Inflammatory macrophage (primary cell): ENCODE data around the gene TMEM181.
"Not testable (repeated sequence)": the region's sequence is repeated elsewhere in the genome, so short reads cannot be mapped to it uniquely, and the experiment has no call there.

Experiments used
- DNase-seq, 2 donors: peaks; one replicate each; pipeline ENCODE4 v3.0.0-alpha.2; 2020 to 2022

Gene TMEM181

DNA sequence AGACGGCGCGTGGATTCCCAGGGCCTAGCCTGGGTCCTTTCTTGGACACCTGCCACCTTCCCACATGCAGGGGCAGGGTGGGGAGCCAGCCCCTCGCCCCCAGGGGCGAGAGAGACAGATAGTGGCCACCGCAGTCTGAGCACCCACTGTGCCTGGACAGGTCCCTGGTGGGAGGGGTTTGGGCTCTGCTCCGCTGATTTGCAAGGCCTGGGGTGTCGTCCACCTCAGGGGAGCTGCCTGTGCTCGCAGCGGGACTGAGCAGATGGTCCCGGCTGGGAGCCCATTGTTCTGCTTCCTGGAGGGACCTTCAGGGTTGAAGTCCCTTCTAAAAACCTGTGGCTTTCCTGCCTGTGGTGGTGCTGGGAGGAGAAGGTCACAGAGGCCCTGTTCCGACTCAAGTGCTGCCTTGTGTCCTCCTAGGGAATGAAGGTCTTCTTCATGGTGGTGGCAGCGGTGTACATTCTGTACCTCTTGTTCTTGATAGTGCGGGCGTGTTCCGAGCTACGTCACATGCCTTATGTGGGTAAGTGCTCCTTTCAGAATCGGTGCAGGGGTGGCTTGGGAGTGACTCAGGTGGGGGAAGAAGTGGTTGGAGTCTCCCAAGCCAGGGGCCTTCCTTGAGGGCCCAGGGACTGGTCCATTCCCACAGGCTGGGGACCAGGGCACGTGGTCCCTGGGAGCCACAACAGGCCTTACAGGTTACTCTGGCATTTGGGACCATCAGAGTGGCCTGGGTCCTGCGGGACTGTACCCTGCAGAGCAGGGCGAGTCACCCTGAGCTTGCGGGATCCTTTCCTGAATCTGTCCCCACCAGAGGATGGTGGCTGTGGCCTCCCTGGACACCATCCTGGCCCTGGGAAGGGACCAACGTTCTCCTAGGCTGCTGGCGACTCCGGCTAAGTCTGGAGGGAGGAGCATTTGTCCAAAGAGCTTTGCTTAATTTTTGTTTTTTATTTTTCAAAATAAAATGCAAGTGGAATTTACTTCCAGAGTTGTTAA, 65.1 kb downstream of the TMEM181 start:
- DNase-seq: no peak

DNA sequence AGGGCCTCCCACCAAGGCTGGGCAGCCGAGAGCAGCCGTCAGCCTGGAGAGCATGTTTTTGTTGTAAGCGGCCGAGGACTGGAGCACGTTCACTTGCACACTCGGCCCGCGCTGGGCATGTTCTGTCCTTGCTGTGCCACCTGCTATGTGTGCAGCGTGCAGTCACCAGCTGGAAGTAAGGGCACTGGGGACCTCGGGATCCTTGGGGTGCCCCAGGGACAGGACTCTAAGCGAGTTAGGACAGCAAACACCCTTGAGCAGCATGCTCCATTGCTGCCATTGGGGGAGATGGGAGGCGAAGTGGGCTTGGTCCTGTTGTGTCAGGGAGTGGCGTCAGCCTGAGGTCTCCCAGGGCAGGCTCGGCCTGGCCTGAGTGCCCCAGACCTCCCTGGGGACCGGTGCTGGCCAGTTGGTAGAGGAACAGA, 66.0 kb downstream of the TMEM181 start:
- no peak for DNase-seq

DNA sequence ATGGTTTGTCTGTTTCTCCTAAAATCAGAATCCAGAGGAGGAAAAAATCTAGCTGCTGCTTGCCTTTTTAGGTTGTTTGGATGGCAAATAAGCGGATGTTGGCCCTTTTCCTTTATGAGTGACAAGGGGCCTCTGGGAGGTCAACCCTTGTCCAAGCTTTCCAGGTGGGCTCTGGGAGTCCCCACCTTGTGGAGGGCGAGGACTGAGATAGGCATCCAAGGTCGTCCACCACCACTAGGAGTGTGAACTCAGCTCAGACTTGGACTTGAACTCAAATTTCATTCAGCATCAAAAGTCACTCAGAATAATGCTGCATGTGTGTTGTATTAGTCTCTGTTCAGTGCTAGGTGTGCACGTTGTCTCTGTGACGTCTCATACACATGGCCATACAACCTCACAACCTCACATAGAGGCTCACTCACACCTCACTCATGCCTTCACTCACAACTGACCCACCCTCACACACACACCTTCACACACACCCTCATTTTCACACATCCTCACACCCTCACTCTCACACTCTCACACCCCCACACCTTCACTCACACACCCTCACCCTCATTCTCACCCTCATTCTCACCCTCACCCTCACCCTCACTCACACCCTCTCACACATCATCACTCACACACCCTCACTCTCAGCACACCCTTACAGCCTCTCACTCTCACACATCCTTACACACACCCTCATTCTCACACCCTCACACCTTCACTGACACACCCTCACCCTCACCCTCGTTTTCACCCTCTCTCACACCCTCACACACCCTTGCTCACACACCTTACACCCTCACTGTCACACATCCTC, 66.7 kb downstream of the TMEM181 start:
- no peak for DNase-seq

DNA sequence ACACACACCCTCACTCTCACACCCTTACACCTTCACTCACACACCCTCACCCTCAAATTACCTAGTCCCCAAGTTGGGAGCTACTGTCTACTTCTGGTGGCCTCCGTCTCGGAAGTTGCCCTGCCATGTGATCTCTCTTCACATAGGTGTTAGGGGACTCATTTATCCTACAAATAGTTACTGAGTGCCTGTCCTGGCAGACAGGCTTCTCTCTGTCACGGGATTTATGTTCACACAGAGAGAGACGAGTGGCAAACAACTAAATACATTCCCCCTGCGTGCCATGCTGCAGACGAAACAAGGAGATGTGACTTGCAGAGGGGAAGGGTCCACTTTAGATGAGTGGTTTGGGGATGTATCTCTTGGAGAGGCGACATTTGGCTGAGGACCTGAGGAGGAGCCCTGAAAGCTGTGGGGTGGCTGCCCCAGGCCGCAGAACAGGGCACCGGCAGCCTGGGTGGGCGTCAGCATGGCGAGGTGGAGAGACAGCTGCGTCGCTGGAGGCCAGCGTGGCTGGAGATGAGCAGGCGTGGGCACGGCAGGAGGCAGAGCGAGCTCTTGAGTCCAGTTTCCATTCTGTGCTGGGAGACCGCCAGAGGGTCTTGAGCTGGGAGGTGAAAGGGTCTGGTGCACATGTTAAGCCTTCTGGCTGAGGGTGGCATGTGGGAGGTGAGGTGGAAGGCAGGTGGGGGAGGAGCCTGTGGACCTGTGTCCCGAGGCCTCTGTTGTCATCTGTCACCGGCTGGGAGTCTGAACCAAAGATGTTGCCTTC, 67.5 kb downstream of the TMEM181 start:
- DNase-seq: no peak

DNA sequence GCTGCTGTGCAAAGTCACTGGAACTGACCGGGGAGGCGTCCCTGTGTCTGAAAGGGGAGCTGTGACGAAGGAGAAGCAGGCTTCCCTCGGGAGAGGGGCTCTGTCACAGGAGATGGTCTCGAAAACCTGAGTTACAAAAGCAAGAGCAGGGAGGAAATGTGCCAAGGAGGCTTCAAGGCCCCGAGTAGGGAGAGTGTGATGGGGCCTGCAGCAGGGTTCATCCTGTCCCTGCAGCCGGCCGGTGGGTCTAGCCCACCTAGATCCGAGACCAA, 68.0 kb downstream of the TMEM181 start:
- DNase-seq: no peak

DNA sequence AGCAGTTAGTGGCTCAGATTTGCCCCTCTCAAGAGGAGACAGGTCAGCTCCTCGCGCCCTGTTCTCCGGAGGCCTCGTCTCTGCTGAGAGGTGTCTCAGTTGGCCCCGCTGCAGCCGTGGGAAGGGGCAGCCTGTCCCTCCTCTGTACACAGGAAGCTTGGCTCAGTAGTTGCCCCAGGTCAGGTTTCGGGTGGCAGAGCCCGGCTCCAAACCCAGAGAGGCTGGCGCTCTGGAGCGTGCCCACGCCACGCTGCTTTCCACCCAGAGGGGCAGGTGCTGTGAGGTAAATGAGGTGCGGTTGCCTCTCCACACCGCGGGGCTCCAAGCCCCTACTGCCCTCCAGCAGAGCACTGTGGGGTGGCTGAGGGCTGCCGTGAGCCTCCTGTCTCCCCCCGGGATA, 68.7 kb downstream of the TMEM181 start:
- DNase-seq: no peak

DNA sequence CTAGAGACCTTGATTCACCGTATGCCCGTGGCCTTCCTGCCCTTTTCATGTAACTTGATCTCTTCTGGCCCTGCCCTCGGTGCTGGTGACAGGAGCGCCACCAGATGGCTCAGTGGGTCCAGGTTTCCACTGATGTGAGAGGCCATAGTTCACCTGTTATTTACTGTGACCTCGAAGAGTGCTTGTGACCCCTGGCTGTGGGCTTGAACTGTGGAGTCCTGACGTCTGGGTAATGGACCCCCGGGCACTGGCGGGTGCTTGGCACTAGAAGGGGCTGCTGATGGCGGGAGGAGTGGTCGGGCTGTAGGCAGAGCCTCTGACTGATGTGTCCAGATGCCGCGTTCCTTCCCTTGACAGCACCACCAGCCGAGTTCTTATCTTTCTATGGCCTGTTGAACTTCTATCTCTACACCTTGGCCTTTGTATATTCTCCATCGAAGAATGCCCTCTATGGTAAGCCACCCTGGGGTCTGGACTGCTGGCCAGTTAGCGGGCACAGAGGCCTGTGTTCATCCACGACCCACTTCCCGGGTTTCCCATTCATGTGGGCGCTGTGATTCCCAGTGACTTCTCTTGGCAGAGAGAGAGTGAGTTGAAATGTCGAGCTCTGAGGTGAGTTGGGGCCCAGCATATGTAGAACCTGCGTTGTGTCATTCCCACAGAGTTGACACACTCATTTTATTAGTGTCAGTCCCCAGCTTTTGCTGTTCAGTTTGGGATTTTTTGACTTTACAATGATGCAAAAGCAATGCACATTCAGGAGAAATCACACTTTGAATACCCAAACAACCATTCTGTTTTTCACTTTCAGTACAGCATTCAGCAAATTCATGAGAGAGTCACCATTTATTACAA, 69.7 kb downstream of the TMEM181 start:
- DNase-seq: no peak

DNA sequence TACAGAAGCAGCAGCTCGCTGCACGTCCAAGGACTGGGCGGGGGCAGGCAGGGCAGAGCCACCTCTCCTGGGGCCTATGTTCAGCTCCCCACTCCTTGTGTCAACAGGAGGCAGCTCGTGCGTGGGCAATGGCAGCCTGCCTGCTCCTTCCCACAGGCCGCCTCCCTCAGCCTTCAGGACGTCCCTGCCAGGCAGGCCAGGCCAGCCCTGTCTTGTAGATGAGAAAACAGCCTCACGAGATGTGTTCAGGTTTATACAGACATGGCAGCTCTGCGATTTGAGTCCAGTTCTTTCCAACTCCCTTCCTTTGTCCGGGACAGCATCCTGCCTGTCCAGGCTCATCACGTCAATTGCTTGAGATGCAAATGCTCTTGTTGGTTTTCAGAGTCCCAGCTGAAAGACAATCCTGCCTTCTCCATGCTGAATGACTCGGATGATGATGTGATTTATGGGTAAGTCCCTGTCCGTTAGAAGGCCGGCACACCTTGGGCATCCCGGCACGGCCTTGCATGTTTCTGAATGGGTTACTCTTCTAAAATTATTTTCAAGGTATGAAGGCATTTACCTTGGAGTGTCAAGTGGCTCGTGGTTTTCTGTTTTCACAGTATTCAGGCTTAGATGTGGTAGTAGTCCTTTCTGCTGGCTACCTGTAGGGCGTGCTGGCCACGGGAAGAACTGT, 71.2 kb downstream of the TMEM181 start:
- no peak for DNase-seq

DNA sequence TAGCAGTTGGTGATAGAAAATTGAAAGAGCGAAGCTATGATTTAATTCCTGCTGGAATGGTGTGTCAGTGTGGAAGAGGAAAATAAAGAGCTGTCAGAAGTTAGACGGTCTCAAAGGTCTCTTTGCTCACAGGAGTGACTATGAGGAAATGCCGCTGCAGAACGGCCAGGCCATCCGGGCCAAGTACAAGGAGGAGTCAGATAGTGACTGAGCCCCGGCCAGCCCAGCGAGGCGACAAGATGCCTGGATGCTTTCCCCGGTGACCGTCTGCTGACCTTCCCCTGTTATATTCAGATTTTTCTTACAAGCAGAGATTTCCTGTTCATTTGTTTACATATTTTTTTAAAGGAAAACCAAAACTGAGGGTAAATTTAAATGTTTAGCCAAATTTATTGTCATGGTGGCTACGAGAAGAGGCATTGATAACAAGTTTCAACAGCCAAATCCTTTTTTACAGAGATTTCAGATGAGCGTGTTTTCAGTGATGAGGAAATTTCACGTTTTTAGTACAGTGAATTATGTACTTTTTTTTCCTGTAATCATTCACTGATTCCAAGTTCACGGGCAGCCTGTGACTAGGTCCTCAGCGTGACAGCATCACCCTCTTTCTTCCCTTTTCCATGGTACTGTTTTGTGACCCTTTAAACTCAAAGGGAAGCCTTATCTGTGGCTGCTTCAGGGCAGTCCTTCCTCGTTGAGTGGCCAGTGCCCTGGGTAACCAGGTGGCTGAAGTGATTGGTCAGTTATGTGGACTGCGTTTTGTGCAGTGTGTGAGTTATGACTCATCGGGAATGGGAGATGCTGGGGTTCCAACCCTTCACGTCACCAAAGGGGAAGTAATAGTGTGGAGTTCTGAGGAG, 72.0 kb downstream of the TMEM181 start:
- DNase-seq: peak; percentile 51 to 54

DNA sequence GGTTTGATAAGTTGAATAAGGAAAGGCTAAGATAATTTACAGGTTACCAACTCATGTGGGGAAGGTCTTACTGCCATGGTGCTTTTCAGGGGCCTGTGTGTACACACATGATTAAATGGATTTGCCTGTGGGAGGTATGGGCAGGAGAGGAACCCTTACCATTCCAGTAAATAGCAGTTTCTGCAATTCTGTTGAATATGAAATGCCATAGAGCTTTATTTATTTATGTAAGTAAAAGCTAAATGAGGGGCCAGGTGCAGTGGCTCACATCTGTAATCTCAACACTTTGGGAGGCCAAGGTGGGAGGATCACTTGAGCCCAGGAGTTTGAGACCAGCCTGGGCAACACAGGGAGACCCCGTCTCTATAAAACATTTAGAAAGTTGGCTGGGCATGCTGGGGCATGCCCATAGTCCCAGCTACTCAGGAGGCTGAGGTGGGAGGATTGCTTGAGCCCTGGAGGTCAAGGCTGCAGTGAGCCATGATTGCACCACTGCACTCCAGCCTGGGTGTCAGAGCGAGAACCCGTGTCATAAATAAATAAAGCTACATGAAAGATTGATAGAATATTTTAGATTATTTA, 72.7 kb downstream of the TMEM181 start:
- DNase-seq: not testable (repeated sequence)

DNA sequence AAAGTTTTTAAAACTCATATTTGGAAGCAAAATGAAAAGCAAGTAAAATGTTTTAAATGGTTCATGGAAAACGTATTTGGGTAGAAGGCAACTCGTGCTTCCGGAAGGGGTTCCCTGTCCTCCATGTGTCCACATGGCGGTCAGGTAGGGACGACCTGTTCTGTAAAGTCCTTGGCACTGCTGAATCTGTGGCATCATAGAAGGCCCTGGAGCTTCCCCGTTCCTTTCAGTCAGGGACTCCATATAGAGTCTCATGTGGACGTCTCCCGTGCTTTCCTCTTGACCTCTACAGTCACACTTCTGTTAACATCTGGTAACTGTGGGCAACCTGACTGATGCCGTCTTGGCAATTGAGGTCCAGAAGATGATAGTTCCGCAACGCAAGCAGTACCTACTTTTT, 73.2 kb downstream of the TMEM181 start:
- DNase-seq: no peak

DNA sequence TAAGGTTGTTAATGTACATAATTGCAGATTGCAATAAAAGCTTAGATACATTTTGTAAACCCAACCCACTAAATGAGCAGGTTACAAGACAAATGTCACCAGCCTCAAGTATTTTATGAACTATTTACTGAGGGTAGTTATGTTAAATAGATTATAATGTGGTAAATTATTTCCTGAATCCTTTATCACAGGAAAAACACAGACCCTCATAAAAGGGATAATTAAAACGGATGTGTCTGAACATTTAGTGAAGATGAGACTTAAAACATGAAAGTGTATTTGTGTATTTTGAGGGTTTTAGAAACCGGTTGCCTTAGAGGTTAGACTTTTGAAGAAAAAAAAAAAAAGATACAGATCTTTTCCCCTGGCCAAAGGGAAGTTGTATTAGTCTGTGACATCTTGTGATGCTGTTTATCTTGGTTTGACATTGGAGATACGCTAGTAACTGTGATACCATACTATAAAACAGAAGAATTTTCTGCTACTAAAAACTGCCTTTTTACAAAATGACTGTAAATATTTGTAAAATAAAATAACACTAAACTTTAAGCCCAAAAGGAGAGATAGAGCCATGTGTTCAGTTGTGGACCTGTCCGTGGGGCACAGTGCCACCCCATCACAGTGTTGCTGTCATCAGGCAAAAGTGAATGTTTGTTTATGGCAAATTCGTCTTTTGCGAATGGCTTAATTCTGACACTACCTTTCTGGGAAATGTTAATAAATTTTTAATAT, 75.0 kb downstream of the TMEM181 start:
- DNase-seq: no peak

DNA sequence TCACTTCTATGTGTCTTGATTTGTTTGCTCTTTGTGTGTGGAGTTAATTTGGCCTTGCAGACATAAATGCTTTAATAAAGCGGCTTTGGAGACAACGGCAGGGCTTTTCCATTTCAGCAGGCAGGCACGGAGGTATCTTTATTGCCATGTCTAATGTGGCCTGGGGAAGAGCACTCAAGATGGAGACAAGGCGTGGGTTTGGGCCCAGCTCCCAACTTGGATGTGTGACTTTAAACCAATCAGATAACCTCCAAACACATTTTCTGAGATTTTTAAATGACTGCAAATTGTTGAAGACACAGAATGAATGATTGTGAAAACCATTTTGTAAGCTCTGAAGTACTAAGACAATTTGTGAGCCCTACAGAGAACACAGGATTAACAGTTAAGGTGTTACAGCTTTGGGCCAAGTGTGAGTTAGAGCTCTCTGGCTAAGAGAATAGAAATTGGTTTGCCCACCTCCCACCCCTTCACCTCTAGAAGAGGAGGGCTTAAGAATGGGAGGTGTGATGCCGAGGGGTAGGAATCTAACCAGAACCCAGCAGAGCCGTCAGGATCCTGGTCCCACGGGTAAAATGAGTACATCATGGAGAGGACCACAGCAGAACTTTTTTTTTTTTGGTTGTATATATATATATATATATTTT, 75.7 kb downstream of the TMEM181 start:
- no peak for DNase-seq

DNA sequence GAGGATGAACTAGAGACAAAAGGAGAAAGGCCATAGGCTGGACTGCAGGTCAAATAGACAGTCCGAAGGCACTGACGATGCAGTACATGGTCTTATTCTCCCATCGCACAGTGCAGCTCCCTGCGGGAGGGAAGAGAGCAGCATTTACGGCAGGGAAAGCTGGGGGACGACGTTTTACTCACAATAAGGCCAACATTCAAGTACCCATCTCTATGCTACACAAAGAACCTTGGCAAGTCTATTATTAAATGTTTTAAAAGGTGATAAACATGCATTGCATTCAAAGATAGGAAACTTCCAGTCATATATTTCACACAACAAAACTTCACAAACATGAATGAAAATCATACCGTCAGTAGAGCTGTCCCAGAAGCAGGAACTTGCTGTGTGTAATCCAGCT, 76.9 kb downstream of the TMEM181 start:
- DNase-seq: no peak

DNA sequence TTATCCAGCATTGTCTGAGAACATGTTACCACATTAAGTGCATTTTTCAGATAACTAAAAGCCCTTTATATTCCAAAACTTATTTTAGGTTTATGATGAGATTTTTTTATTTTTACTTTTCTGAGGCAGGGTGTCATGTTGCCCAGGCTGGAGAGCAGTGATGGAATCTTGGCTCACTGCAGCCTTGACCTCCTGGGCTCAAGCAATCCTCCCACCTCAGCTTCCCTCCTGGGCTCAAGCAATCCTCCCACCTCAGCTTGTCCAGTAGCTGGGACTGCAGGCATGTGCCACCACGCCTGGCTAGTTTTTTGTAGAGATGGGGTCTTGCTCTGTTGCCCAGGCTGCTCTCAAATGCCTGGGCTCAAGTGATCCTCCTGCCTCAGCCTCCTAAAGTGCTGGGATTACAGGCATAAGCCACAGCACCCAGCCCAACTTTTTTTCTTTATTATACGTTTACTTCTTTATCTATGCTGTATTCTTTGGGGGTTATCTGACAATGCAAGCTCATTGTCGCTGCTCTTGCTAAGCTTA, 78.5 kb downstream of the TMEM181 start:
- DNase-seq: no peak

DNA sequence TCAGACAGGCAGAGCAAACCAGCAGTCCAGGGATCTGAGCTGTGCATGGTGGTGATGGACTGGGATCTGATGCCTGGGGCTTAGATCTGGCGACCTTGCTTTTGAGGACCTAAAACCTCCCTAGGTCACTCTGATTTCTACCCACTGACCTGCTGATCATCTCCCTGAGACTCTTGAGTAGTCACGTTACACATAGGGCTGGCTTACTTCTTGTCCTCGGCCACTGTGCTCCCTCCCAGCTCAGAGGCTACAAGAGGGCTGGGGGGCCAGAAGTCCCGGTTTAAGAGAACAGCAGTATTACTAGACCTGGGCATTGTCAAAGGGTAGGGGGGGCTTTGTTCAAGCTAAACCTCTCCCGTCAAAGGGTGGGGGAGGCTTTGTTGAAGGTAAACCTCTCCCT, 79.2 kb downstream of the TMEM181 start:
- DNase-seq: no peak

DNA sequence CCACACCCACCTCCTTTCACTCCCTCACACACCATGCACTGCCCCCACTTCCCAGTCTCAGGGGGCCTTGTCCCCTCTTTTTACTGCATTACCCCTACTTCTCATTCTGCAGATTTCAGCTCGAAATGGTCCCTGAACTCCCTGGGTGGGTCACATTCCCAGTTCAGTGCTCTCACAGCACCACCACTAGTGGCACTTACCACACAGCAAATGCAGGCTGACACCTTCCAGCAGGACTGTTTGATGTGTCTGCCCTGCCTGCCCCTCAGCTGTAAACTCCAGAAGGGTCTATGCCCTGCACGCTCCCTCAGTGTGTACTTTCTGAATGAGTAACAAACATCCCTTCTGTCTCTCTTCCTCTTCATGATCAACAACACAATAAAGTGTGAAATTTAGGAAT, 80.6 kb downstream of the TMEM181 start:
- no peak for DNase-seq

DNA sequence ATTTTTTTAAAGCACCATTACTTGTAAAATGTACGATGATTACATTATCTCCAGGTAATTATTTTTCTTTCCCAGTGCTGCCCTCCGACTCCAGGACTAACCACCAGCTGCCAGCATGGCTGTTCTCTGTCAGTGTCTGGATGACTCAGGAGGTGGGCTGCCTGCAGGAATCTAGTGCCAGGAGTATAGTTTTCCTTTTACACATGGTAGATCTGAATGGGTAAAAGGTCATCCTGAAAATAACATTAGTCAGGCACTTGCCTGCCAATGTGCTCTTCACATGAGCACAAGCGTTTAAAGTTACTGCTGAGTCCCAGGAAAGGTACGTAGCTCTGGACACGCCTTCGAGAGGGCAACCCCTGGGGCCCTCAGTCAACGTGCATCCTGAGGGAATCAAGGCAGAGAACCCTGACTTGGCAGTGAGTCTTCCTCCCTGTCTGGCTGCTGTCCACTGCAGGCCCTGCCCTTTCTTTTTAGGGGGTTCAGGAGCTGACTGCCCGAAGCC, 82.3 kb downstream of the TMEM181 start:
- DNase-seq: no peak
